Natural killer cell (primary cell): ENCODE results near the gene MAPK12. TPM values are rescaled to one million over a fixed set of nuclear protein-coding genes. Genes with fewer than 3 reads are reported as not detected.
A peak's percentile ranks its signal among the peaks of the same experiment; 100 is the strongest.

Experiments
- ATAC-seq, 3 donors: fragments of 150-1000 bp in 2 of 3; fragments of 200-7000 bp in 1 of 3; cut with Tn5 transposase; 1 replicate in 1 of 3; 2 replicates in 2 of 3; pipeline ENCODE4 v1.10.0; 2021; ENCODE audit warnings: mild to moderate bottlenecking in 2 of 3, moderate library complexity in 2 of 3
- DNase-seq, 2 donors: peaks; one replicate each; pipeline versions ENCODE4 v3.0.0 to v3.0.0-alpha.2; 2013 to 2021; ENCODE audit warnings: mixed read lengths in 1 of 2
- H3K27ac ChIP-seq: one replicate; pipeline ENCODE4 v1.5.1; 2013; ENCODE audit warnings: mild to moderate bottlenecking, low read length
- H3K27me3 ChIP-seq: one replicate; pipeline ENCODE4 v1.6.1; 2013; ENCODE audit warnings: low read length; ENCODE audit not compliant: control insufficient read depth, insufficient read depth
- H3K36me3 ChIP-seq: one replicate; pipeline ENCODE4 v1.6.1; 2013; ENCODE audit warnings: low read length; ENCODE audit not compliant: control insufficient read depth, insufficient read depth
- H3K4me1 ChIP-seq: one replicate; pipeline ENCODE4 v1.6.1; 2013; ENCODE audit warnings: low read length; ENCODE audit not compliant: control insufficient read depth, insufficient read depth
- H3K4me3 ChIP-seq: one replicate; pipeline ENCODE4 v1.5.1; 2013; ENCODE audit warnings: low read length
- H3K9me3 ChIP-seq: one replicate; pipeline ENCODE4 v1.6.1; 2013; ENCODE audit warnings: low read length; ENCODE audit not compliant: control insufficient read depth, insufficient read depth
- H3K27ac Mint-ChIP-seq, 2 donors: one replicate each; pipeline ENCODE4 v1.8.0; 2022; ENCODE audit warnings: mild to moderate bottlenecking in 2 of 2, mixed read lengths in 2 of 2, moderate library complexity in 1 of 2
- H3K27me3 Mint-ChIP-seq, 2 donors: one replicate each; pipeline ENCODE4 v1.8.0; 2022; ENCODE audit warnings: low read depth in 2 of 2, mixed read lengths in 2 of 2
- H3K36me3 Mint-ChIP-seq: one replicate; pipeline ENCODE4 v1.8.0; 2022; ENCODE audit warnings: mixed read lengths
- H3K4me1 Mint-ChIP-seq, 2 donors: one replicate each; pipeline ENCODE4 v1.8.0; 2022; ENCODE audit warnings: mixed read lengths in 2 of 2
- H3K4me3 Mint-ChIP-seq: one replicate; pipeline ENCODE4 v1.8.0; 2022; ENCODE audit warnings: mild to moderate bottlenecking, moderate library complexity, mixed read lengths
- H3K9me3 Mint-ChIP-seq, 2 donors: one replicate each; pipeline ENCODE4 v1.8.0; 2022; ENCODE audit warnings: mixed read lengths in 2 of 2
- WGBS: methylation state at CpG from one replicate; pipeline ENCODE4 v1.1.7; 2013; ENCODE audit warnings: missing lambda C conversion rate; ENCODE audit not compliant: insufficient coverage; 5-methylcytosine and 5-hydroxymethylcytosine counted together
- intact Hi-C: fragments of 100-400 bp; cut with micrococcal nuclease; formaldehyde crosslinking; loops from one replicate; pipeline ENCODE4 v1.14.2; 2022
- total RNA-seq, 4 donors: library from RNA; stranded (reverse); fragments of 120-200 nt in 1 of 4; gene quantifications; one replicate each; pipeline versions ENCODE4 v1.2.3 to v1.2.4, GENCODE V29; 2013 to 2022
- TF ChIP-seq, protein P1 (sequence below): fragments of 200-600 bp; IDR thresholded peaks from one replicate; pipeline ENCODE4 v1.8.0; 2022; ENCODE audit warnings: antibody characterized with exemption

Gene MAPK12
- total RNA-seq, 3 donors from 2014 or later (not counting 1 experiment from before 2014, with no cell fraction given): 2.2 to 2.5 (median 2.4) TPM

DNA sequence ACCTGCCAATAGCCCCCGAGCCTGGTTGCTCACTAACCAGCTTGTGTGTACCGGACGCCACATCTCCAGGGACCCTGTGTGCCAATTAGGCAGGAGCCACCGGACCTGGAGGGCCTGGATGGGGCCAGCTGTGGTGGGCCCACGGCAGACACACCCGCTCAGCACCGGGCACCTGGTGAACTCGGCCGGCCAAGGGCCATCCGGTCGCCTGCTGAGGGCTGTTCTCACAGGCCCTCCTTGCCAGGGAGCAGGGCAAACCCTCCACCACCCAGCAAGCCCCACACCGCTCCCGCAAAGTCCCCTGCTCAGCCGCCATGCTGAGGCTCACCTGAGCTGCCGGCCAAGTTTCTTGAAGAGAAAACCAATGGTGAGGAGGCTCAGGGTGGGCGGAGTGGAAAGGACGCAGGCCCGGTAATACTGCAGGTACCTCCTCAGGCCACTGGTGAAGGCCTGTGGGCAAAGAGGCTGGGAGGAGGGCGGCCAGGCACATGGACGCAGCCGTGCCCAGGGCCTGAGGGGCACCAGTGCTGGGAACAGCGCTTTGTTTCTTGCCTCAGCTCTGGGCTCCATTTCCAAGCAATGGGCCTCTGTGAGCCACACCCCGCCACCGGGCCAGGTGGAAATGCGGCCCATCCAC is 33.8 kb downstream of the MAPK12 start:
- no peak overlapping the region for H3K27ac Mint-ChIP-seq
- Histone ChIP-seq H3K9me3 (no peaks in the 10 kb centered on the region), H3K4me3 (no peak overlapping the region), H3K36me3 (peaks cover 48% of the 10 kb centered on the region), H3K4me1 (no peaks in the 10 kb centered on the region), H3K27ac (no peak overlapping the region), H3K27me3 (no peaks in the 10 kb centered on the region)
- H3K4me1 Mint-ChIP-seq: peaks cover 0 to 11% of the 10 kb centered on the region in 2 donors
- intact Hi-C loops: no loop called here
- 94% methylated on average over 25 of the region's 25 CpGs for WGBS
- no peak for ATAC-seq
- TF ChIP-seq, protein P1, sequence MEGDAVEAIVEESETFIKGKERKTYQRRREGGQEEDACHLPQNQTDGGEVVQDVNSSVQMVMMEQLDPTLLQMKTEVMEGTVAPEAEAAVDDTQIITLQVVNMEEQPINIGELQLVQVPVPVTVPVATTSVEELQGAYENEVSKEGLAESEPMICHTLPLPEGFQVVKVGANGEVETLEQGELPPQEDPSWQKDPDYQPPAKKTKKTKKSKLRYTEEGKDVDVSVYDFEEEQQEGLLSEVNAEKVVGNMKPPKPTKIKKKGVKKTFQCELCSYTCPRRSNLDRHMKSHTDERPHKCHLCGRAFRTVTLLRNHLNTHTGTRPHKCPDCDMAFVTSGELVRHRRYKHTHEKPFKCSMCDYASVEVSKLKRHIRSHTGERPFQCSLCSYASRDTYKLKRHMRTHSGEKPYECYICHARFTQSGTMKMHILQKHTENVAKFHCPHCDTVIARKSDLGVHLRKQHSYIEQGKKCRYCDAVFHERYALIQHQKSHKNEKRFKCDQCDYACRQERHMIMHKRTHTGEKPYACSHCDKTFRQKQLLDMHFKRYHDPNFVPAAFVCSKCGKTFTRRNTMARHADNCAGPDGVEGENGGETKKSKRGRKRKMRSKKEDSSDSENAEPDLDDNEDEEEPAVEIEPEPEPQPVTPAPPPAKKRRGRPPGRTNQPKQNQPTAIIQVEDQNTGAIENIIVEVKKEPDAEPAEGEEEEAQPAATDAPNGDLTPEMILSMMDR: no peak
- DNase-seq: no peak
- no peaks in the 10 kb centered on the region for H3K27me3 Mint-ChIP-seq
- no peaks in the 10 kb centered on the region for H3K9me3 Mint-ChIP-seq
- H3K36me3 Mint-ChIP-seq: peaks cover 7% of the 10 kb centered on the region
- H3K4me3 Mint-ChIP-seq: no peak overlapping the region

DNA sequence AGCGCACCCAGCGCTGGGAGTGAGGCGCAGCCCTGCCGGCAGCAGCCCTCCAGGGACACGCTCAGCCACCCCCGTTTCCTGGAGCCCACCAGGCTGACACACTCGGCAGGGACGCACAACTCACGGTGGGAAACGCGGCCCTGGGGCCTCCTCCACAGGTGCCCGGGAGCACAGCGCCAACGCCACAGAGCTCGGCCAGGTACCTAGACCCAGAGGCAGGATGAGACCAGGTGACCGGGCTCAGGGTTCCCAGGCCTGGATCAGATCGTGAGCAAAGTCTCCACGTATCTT is 34.7 kb downstream of the MAPK12 start:
- Histone ChIP-seq H3K27me3 (no peaks in the 10 kb centered on the region), H3K4me3 (no peak overlapping the region), H3K27ac (no peak overlapping the region), H3K36me3 (peaks cover 53% of the 10 kb centered on the region), H3K9me3 (no peaks in the 10 kb centered on the region), H3K4me1 (no peaks in the 10 kb centered on the region)
- intact Hi-C loops: no loop called here
- no peaks in the 10 kb centered on the region for H3K27me3 Mint-ChIP-seq
- peaks cover 0 to 11% of the 10 kb centered on the region in 2 donors for H3K4me1 Mint-ChIP-seq
- H3K36me3 Mint-ChIP-seq: peaks cover 7% of the 10 kb centered on the region
- TF ChIP-seq, protein P1: no peak
- WGBS: 94% methylated on average over 18 of the region's 18 CpGs
- ATAC-seq: peak in 1 of 3 donors; percentile 8
- no peak overlapping the region for H3K4me3 Mint-ChIP-seq
- no peak overlapping the region for H3K27ac Mint-ChIP-seq
- no peaks in the 10 kb centered on the region for H3K9me3 Mint-ChIP-seq
- no peak for DNase-seq

DNA sequence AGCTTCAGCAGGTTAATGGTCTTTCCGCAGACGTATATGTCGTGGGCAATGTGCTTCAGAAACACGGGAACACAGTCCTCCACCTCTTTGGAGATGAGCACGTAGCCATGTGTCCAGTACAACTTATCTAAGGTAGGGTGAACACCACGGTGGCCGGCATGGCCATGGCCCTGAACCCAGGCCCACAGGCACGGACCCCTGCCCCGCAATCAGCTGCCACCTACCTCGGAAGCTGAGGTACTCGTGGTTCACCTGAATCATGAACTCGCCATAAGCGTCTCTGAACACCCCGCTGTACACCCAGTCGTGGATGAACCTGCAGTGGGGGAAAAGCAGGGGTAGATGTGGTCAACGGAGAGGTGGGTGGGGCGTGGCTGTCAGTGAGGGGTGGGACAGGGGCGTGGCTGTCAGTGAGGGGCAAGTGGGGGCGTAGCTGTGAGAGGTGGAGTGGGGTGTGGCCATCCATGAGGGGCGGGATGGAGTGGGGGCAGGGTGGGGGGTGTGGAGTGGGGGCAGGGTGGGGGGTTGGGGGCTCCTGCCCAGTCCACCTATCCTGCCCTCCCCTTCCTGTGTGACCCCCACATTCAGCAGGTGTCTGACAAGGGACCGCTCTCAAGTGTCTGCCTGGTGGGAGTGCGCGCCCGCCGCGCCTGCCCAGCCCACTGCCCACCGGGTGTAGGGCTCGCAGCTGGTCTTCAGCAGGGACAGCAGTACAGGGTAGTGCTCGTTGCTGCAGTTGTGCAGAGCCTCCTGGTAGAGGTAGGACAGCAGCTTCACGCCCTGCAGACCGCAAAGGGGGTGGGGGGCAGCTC is 35.2 kb downstream of the MAPK12 start:
- peaks cover 7% of the 10 kb centered on the region for H3K36me3 Mint-ChIP-seq
- H3K27ac Mint-ChIP-seq: no peak overlapping the region
- Histone ChIP-seq H3K9me3 (no peaks in the 10 kb centered on the region), H3K27me3 (no peaks in the 10 kb centered on the region), H3K27ac (no peak overlapping the region), H3K4me3 (no peak overlapping the region), H3K36me3 (peaks cover 59% of the 10 kb centered on the region), H3K4me1 (no peaks in the 10 kb centered on the region)
- 94% methylated on average over 28 of the region's 31 CpGs for WGBS
- H3K9me3 Mint-ChIP-seq: no peaks in the 10 kb centered on the region
- TF ChIP-seq, protein P1: no peak
- H3K27me3 Mint-ChIP-seq: no peaks in the 10 kb centered on the region
- intact Hi-C loops: no loop called here
- DNase-seq: no peak
- no peak overlapping the region for H3K4me3 Mint-ChIP-seq
- peak in 2 of 3 donors; percentile 12 to 24 for ATAC-seq
- H3K4me1 Mint-ChIP-seq: peaks cover 0 to 11% of the 10 kb centered on the region in 2 donors
